Measurements from ENCODE around the gene NAV2. TPM values are rescaled to one million over a fixed set of nuclear protein-coding genes. Genes with fewer than 3 reads are reported as not detected.

NAV2 gene
- total RNA-seq, 1 donor from 2014 or later = 9.6 TPM

DNA sequence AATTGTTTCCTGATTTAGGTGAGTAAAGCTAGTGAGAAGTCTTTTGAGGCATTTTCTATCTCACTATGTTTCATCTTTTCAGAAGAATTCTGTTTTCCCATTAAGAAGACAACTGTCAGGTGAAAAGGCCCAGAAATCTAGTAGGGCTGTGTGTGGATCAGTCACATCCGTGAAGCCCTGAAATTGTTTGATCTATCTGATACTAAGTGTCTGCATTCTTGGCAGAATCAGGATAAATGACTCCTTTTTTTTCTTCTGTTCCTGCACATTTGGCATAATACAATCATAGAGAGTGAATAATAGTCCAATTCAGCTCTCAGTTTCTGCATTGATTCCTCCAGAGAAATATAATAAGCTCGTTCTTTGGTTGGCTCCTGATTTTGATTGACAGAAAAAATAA is 208.3 kb downstream of the NAV2 start:
- Histone ChIP-seq H3K4me2 (no peak overlapping the region), H3F3A (ENCODE audit: low read depth) (peaks cover 11% of the 10 kb centered on the region), H3K9me3 (ENCODE audit: low read depth) (no peaks in the 10 kb centered on the region), H3K27ac (no peak overlapping the region), H3K4me3 (no peak overlapping the region), H4K20me1 (ENCODE audit: low read depth) (no peaks in the 10 kb centered on the region), H3K4me1 (peaks cover 14% of the 10 kb centered on the region), H3K9ac (no peak overlapping the region), H3K27me3 (no peaks in the 10 kb centered on the region), H3K79me2 (ENCODE audit: low read depth) (no peaks in the 10 kb centered on the region), H3K36me3 (no peaks in the 10 kb centered on the region), H2AFZ (replicated peaks) (no peak overlapping the region)
- Mint-ChIP-seq H3K9me3 (no peaks in the 10 kb centered on the region), H3K27ac (no peak overlapping the region), H3K27me3 (ENCODE audit: insufficient read depth, low read depth) (no peaks in the 10 kb centered on the region), H3K4me3 (no peak overlapping the region), H3K4me1 (peaks cover 19% of the 10 kb centered on the region), H3K36me3 (peaks cover 15% of the 10 kb centered on the region)
- no peak for TF ChIP-seq CTCF (IDR thresholded peaks at IDR 0.05)
- no peak for TF ChIP-seq EZH2 (IDR thresholded peaks at IDR 0.05)
- no peak for TF ChIP-seq EZH2phosphoT487 (IDR thresholded peaks at IDR 0.05)
- no peak for DNase-seq (ENCODE audit: low spot score)

DNA sequence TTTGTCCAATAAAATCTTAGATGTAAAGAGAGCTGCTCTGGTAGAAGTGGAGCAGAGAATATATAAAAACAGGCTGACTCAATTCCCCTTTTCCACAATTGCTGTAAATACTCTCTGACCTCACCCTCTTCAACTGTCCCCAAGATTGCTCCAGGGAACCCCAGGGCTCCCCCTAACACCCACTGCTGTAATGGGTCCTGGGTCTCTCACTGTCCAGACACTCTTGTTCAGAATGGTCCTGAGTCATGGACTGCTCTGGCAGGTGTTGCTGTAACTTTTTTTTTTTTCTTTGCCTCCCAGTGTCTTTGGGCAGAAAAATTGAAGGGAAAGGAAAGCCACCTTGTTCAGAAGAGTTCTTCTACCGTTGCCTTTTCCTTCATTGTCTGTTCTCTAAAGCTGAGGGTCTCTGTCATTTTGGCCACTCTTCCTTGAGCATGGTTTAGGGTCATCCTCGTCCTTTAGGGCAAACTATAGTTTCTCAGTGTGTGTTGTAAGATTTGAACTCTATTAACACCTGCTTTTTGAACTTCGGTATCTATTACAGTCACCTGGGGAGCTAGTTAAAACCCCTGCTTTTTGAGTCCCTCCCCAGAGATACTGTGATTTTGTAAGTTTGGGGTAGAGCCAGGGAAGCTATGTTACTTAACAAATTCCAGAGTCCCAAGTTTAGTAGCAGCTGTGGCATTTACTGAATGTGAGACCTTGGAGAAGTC is 209.5 kb downstream of the NAV2 start:
- Mint-ChIP-seq H3K27ac (no peak overlapping the region), H3K4me3 (no peak overlapping the region), H3K36me3 (peaks cover 12% of the 10 kb centered on the region), H3K9me3 (no peaks in the 10 kb centered on the region), H3K27me3 (ENCODE audit: insufficient read depth, low read depth) (no peaks in the 10 kb centered on the region), H3K4me1 (peaks cover 19% of the 10 kb centered on the region)
- H4K20me1 ChIP-seq (ENCODE audit: low read depth) = no peaks in the 10 kb centered on the region
- no peaks in the 10 kb centered on the region for H3K27me3 ChIP-seq
- no peak overlapping the region for H2AFZ ChIP-seq (replicated peaks)
- no peak overlapping the region for H3K27ac ChIP-seq
- no peaks in the 10 kb centered on the region for H3K79me2 ChIP-seq (ENCODE audit: low read depth)
- H3F3A ChIP-seq (ENCODE audit: low read depth) = peaks cover 11% of the 10 kb centered on the region
- DNase-seq (ENCODE audit: low spot score) = no peak
- H3K4me2 ChIP-seq = no peak overlapping the region
- TF ChIP-seq CTCF (IDR thresholded peaks at IDR 0.05) (no peak), EZH2 (IDR thresholded peaks at IDR 0.05) (no peak), EZH2phosphoT487 (IDR thresholded peaks at IDR 0.05) (no peak)
- no peak overlapping the region for H3K4me3 ChIP-seq
- no peaks in the 10 kb centered on the region for H3K36me3 ChIP-seq
- H3K9ac ChIP-seq = no peak overlapping the region
- H3K4me1 ChIP-seq = peaks cover 14% of the 10 kb centered on the region
- H3K9me3 ChIP-seq (ENCODE audit: low read depth) = no peaks in the 10 kb centered on the region

DNA sequence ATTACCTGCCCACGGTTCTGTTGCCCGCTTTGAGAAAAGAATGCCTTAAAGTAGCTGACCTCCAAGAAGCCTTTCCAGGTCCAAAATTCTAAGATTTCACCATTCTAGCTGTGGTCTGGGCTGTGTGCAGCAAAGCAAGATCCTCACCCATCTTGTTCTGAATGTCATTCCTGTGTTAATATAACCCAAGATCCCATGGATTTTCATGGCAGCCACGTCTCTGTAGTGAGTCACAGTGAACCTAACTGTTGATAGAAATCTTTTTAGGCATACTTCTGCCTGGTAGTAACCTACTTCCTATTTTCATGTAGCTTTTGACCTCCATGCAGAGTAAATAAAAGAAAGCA is 210.0 kb downstream of the NAV2 start:
- Histone ChIP-seq H3K27ac (no peak overlapping the region), H3K9me3 (ENCODE audit: low read depth) (no peaks in the 10 kb centered on the region), H3K9ac (no peak overlapping the region), H3K36me3 (no peaks in the 10 kb centered on the region), H3K27me3 (no peaks in the 10 kb centered on the region), H2AFZ (replicated peaks) (no peak overlapping the region), H3K79me2 (ENCODE audit: low read depth) (no peaks in the 10 kb centered on the region), H3K4me2 (no peak overlapping the region), H3K4me3 (no peak overlapping the region), H4K20me1 (ENCODE audit: low read depth) (no peaks in the 10 kb centered on the region), H3K4me1 (peaks cover 14% of the 10 kb centered on the region), H3F3A (ENCODE audit: low read depth) (peaks cover 11% of the 10 kb centered on the region)
- Mint-ChIP-seq H3K27ac (no peak overlapping the region), H3K4me1 (peaks cover 19% of the 10 kb centered on the region), H3K27me3 (ENCODE audit: insufficient read depth, low read depth) (no peaks in the 10 kb centered on the region), H3K4me3 (no peak overlapping the region), H3K36me3 (peaks cover 12% of the 10 kb centered on the region), H3K9me3 (no peaks in the 10 kb centered on the region)
- no peak for DNase-seq (ENCODE audit: low spot score)
- no peak for TF ChIP-seq EZH2 (IDR thresholded peaks at IDR 0.05)
- TF ChIP-seq EZH2phosphoT487 (IDR thresholded peaks at IDR 0.05) = no peak
- no peak for TF ChIP-seq CTCF (IDR thresholded peaks at IDR 0.05)

Measured in neural progenitor cell (in vitro differentiated cells).